H9 (cell line): ENCODE data around the gene LAYN. TPM values are rescaled to one million over a fixed set of nuclear protein-coding genes. Genes with fewer than 3 reads are reported as not detected.

Source experiments
- DNase-seq: peaks from one replicate; pipeline ENCODE4 v3.0.0-alpha.2; 2017
- H2AFZ ChIP-seq: one replicate; pipeline ENCODE4 v1.6.1; 2013; ENCODE audit warnings: mild to moderate bottlenecking, low read length, control low read depth, moderate library complexity
- H2AK5ac ChIP-seq: 2 replicates; pipeline ENCODE4 v1.6.1; 2013; ENCODE audit warnings: low read length, control low read depth, mixed read lengths; ENCODE audit not compliant: insufficient read length
- H2BK120ac ChIP-seq: one replicate; pipeline ENCODE4 v1.6.1; 2013; ENCODE audit warnings: low read depth, mild to moderate bottlenecking, low read length, control low read depth, inconsistent platforms; ENCODE audit not compliant: poor library complexity, severe bottlenecking
- H2BK12ac ChIP-seq: 2 replicates; pipeline ENCODE4 v1.6.1; 2013; ENCODE audit warnings: low read length, control low read depth, mixed read lengths, low read depth; ENCODE audit not compliant: insufficient read length
- H2BK15ac ChIP-seq: 2 replicates; pipeline ENCODE4 v1.6.1; 2013; ENCODE audit warnings: low read depth, low read length, control low read depth
- H2BK20ac ChIP-seq: one replicate; pipeline ENCODE4 v1.6.1; 2013; ENCODE audit warnings: low read depth, mild to moderate bottlenecking, low read length, control low read depth, inconsistent platforms; ENCODE audit not compliant: poor library complexity, severe bottlenecking
- H2BK5ac ChIP-seq: 2 replicates; pipeline ENCODE4 v1.6.1; 2013; ENCODE audit warnings: low read length, control low read depth, mixed read lengths; ENCODE audit not compliant: insufficient read length
- H3K14ac ChIP-seq: 2 replicates; pipeline ENCODE4 v1.6.1; 2013; ENCODE audit warnings: low read length, control low read depth; ENCODE audit not compliant: insufficient read depth
- H3K18ac ChIP-seq: 2 replicates; pipeline ENCODE4 v1.6.1; 2013; ENCODE audit warnings: low read depth, mild to moderate bottlenecking, mixed read lengths, low read length, control low read depth; ENCODE audit not compliant: insufficient read length
- H3K23ac ChIP-seq: 2 replicates; pipeline ENCODE4 v1.6.1; 2013; ENCODE audit warnings: low read length, control low read depth, mixed read lengths, low read depth; ENCODE audit not compliant: insufficient read length
- H3K23me2 ChIP-seq: 2 replicates; pipeline ENCODE4 v1.6.1; 2013; ENCODE audit warnings: low read depth, mild to moderate bottlenecking, mixed read lengths, low read length, control low read depth; ENCODE audit not compliant: insufficient read length, poor library complexity, severe bottlenecking
- H3K27ac ChIP-seq: 2 replicates; pipeline ENCODE4 v1.5.1; 2013; ENCODE audit warnings: low read length, control low read depth, mixed read lengths, low read depth; ENCODE audit not compliant: insufficient read length
- H3K27me3 ChIP-seq: 2 replicates; pipeline ENCODE4 v1.6.1; 2013; ENCODE audit warnings: low read length, control low read depth, inconsistent platforms; ENCODE audit not compliant: insufficient read depth
- H3K4ac ChIP-seq: 2 replicates; pipeline ENCODE4 v1.6.1; 2013; ENCODE audit warnings: low read depth, mild to moderate bottlenecking, control low read depth, inconsistent platforms, low read length, moderate library complexity
- H3K4me1 ChIP-seq: 2 replicates; pipeline ENCODE4 v1.6.1; 2013; ENCODE audit warnings: low read length, control low read depth, inconsistent platforms; ENCODE audit not compliant: insufficient read depth
- H3K4me2 ChIP-seq: 2 replicates; pipeline ENCODE4 v1.6.1; 2013; ENCODE audit warnings: low read length, control low read depth, mixed read lengths; ENCODE audit not compliant: insufficient read length, insufficient read depth
- H3K56ac ChIP-seq: 2 replicates; pipeline ENCODE4 v1.6.1; 2013; ENCODE audit warnings: low read depth, mild to moderate bottlenecking, mixed read lengths, low read length, control low read depth; ENCODE audit not compliant: insufficient read length
- H3K79me1 ChIP-seq: 2 replicates; pipeline ENCODE4 v1.6.1; 2013; ENCODE audit warnings: low read depth, mild to moderate bottlenecking, moderate library complexity, low read length, control low read depth, inconsistent platforms; ENCODE audit not compliant: insufficient read depth, poor library complexity, severe bottlenecking
- H3K79me2 ChIP-seq: 2 replicates; pipeline ENCODE4 v1.6.1; 2013; ENCODE audit warnings: low read length, control low read depth, inconsistent platforms; ENCODE audit not compliant: insufficient read depth
- H3K9ac ChIP-seq: 2 replicates; pipeline ENCODE4 v1.6.1; 2013; ENCODE audit warnings: low read length, control low read depth, mixed read lengths; ENCODE audit not compliant: insufficient read length; ENCODE audit errors: extremely low read depth
- H3K9me3 ChIP-seq: one replicate; pipeline ENCODE4 v1.6.1; 2013; ENCODE audit warnings: low read depth, low read length, inconsistent platforms; ENCODE audit not compliant: control insufficient read depth
- H3T11ph ChIP-seq: one replicate; pipeline ENCODE4 v1.6.1; 2013; ENCODE audit warnings: mild to moderate bottlenecking, low read length, control low read depth, inconsistent platforms
- H4K20me1 ChIP-seq: one replicate; pipeline ENCODE4 v1.6.1; 2013; ENCODE audit not compliant: control insufficient read depth, insufficient read length, insufficient read depth
- H4K5ac ChIP-seq: 2 replicates; pipeline ENCODE4 v1.6.1; 2013; ENCODE audit warnings: low read depth, mild to moderate bottlenecking, mixed read lengths, low read length, control low read depth; ENCODE audit not compliant: insufficient read length
- H4K8ac ChIP-seq: replicated peaks from 2 replicates; pipeline ENCODE4 v1.6.1; 2013; ENCODE audit warnings: low read length, control low read depth, mixed read lengths, low read depth; ENCODE audit not compliant: insufficient read length
- H4K91ac ChIP-seq: 2 replicates; pipeline ENCODE4 v1.6.1; 2013; ENCODE audit warnings: low read depth, mild to moderate bottlenecking, moderate library complexity, mixed read lengths, low read length, control low read depth; ENCODE audit not compliant: insufficient read length
- H3K27ac Mint-ChIP-seq, 3 experiments: 2 replicates in 2 of 3; 3 replicates in 1 of 3; pipeline ENCODE4 v1.8.0; 2020 to 2021; ENCODE audit warnings: mixed read lengths in 3 of 3, mild to moderate bottlenecking in 1 of 3, moderate library complexity in 1 of 3
- H3K27me3 Mint-ChIP-seq: 2 replicates; pipeline ENCODE4 v1.8.0; 2021; ENCODE audit warnings: low read depth, mild to moderate bottlenecking, moderate library complexity, mixed read lengths
- H3K36me3 Mint-ChIP-seq, 3 experiments: 2 replicates in 2 of 3; 3 replicates in 1 of 3; pipeline ENCODE4 v1.8.0; 2020 to 2021; ENCODE audit warnings: low read depth in 3 of 3, mixed read lengths in 3 of 3; ENCODE audit not compliant: insufficient read depth in 1 of 3
- H3K4me1 Mint-ChIP-seq, 2 experiments: 2 replicates each; pipeline ENCODE4 v1.8.0; 2020; ENCODE audit warnings: mixed read lengths in 2 of 2
- H3K4me3 Mint-ChIP-seq, 2 experiments: 2 replicates in 1 of 2; 3 replicates in 1 of 2; pipeline ENCODE4 v1.8.0; 2020 to 2021; ENCODE audit warnings: mild to moderate bottlenecking in 2 of 2, mixed read lengths in 2 of 2, moderate library complexity in 1 of 2
- H3K9me3 Mint-ChIP-seq, 2 experiments: 2 replicates in 1 of 2; 3 replicates in 1 of 2; pipeline ENCODE4 v1.8.0; 2020; ENCODE audit warnings: mild to moderate bottlenecking in 2 of 2, mixed read lengths in 2 of 2, moderate library complexity in 1 of 2
- CTCF ChIP-seq: fragments of 200-600 bp; sonication (generic); conservative IDR thresholded peaks from 3 replicates; pipeline ENCODE4 v1.8.0; 2021; ENCODE audit warnings: antibody characterized with exemption, mild to moderate bottlenecking
- WGBS: extraction: QIAGEN DNeasy Blood & Tissue Kit; methylation state at CpG from one replicate; pipeline ENCODE4 v1.1.7; 2013; ENCODE audit warnings: missing lambda C conversion rate, low lambda C conversion rate, mixed read lengths; ENCODE audit not compliant: insufficient read length; ENCODE audit errors: extremely low coverage; 5-methylcytosine and 5-hydroxymethylcytosine counted together
- total RNA-seq: library from RNA; stranded (reverse); gene quantifications from 2 replicates; pipeline ENCODE4 v1.2.1, GENCODE V29; 2021

LAYN gene
- total RNA-seq, 1 experiment from 2014 or later = 3.1 TPM

DNA sequence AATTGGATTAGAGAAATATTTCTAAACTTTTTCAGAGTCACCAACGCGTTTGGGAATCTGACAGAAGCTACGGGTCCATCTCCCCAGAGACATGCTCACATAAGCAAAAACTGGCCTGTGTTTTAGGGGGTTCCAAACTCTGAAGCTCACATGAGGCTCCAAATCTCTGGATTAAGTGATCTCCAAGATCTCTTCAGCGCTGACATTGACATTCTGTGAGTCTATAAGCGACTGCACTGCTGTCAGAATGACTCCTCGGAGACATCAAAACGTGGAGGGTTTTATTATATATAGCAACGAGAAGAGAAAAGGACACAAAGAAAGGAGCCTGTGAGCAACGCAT is 61.1 kb downstream of the LAYN start:
- H3K14ac ChIP-seq = no peak overlapping the region
- H2BK5ac ChIP-seq = no peak overlapping the region
- peaks cover 3% of the 10 kb centered on the region; the same call in 1 of the 2 replicates for H3K4me1 ChIP-seq
- no peak overlapping the region for H3K56ac ChIP-seq
- no peak overlapping the region for H2BK12ac ChIP-seq
- no peak overlapping the region for H3K4ac ChIP-seq
- no CpG with 5 or more reads among the region's 9 CpGs for WGBS
- no peak overlapping the region for H3K27ac Mint-ChIP-seq
- H4K5ac ChIP-seq = no peak overlapping the region
- TF ChIP-seq CTCF = no peak
- no peak overlapping the region for H3K9ac ChIP-seq
- peak overlapping the region; percentile 71 for H3K4me2 ChIP-seq
- no peaks in the 10 kb centered on the region for H4K20me1 ChIP-seq
- no peaks in the 10 kb centered on the region; a peak in 1 of 7 replicates for H3K36me3 Mint-ChIP-seq
- H3K18ac ChIP-seq = no peak overlapping the region
- H3K23ac ChIP-seq = no peak overlapping the region
- H2AFZ ChIP-seq = no peak overlapping the region
- no peaks in the 10 kb centered on the region for H3K79me2 ChIP-seq
- no peak overlapping the region for H2BK15ac ChIP-seq
- no peaks in the 10 kb centered on the region for H3K79me1 ChIP-seq
- no peak overlapping the region for H2BK20ac ChIP-seq
- peaks cover 20 to 30% of the 10 kb centered on the region in 2 experiments for H3K4me1 Mint-ChIP-seq
- no peak overlapping the region for H3T11ph ChIP-seq
- H4K8ac ChIP-seq = no peak overlapping the region
- H3K23me2 ChIP-seq = peaks cover 11% of the 10 kb centered on the region
- H2AK5ac ChIP-seq = no peak overlapping the region
- peaks cover 7% of the 10 kb centered on the region; the same call in 1 of the 2 replicates for H3K27me3 ChIP-seq
- H3K9me3 ChIP-seq = no peaks in the 10 kb centered on the region
- H3K27me3 Mint-ChIP-seq = peaks cover 29% of the 10 kb centered on the region
- peak overlapping the region; percentile 60 to 81 for H3K4me3 Mint-ChIP-seq
- DNase-seq = no peak
- no peak overlapping the region for H2BK120ac ChIP-seq
- H3K27ac ChIP-seq = no peak overlapping the region
- H3K9me3 Mint-ChIP-seq = no peaks in the 10 kb centered on the region; a peak in 1 of 5 replicates
- H4K91ac ChIP-seq = no peak overlapping the region
